Stomach smooth muscle (tissue), 2 donors: ENCODE data around the gene FAM241B.

ENCODE experiments used
- H3K27ac ChIP-seq: one replicate; pipeline ENCODE4 v1.7.0; 2013; ENCODE audit warnings: mild to moderate bottlenecking, low read length, inconsistent platforms
- H3K27me3 ChIP-seq, 2 donors: one replicate each; pipeline ENCODE4 v1.7.0; 2013; ENCODE audit warnings: low read length in 2 of 2; ENCODE audit not compliant: insufficient read depth in 2 of 2, control insufficient read depth in 1 of 2
- H3K36me3 ChIP-seq, 2 donors: one replicate each; pipeline ENCODE4 v1.7.0; 2013; ENCODE audit warnings: low read length in 2 of 2; ENCODE audit not compliant: control insufficient read depth in 2 of 2, insufficient read depth in 2 of 2
- H3K4me1 ChIP-seq: one replicate; pipeline ENCODE4 v1.7.0; 2013; ENCODE audit warnings: low read length; ENCODE audit not compliant: control insufficient read depth, insufficient read depth
- H3K4me3 ChIP-seq, 2 donors: one replicate each; pipeline ENCODE4 v1.7.0; 2013; ENCODE audit warnings: low read length in 2 of 2
- H3K9ac ChIP-seq, 2 donors: one replicate each; pipeline ENCODE4 v1.7.0; 2013; ENCODE audit warnings: low read length in 2 of 2, mild to moderate bottlenecking in 1 of 2
- H3K9me3 ChIP-seq, 2 donors: one replicate each; pipeline ENCODE4 v1.7.0; 2013; ENCODE audit warnings: low read length in 2 of 2; ENCODE audit not compliant: control insufficient read depth in 2 of 2
- donor health status: healthy.
- donor health status: Pancreatic carcinoma.

FAM241B gene

GRCh38 chr10:69643779-69644657, 14.0 kb downstream of the FAM241B start:
- H3K9me3 ChIP-seq: no peaks in the 10 kb centered on the region
- no peak overlapping the region for H3K9ac ChIP-seq
- H3K36me3 ChIP-seq: no peaks in the 10 kb centered on the region
- no peaks in the 10 kb centered on the region for H3K4me1 ChIP-seq
- peaks cover 0 to 7% of the 10 kb centered on the region in 2 donors for H3K27me3 ChIP-seq
- no peak overlapping the region for H3K27ac ChIP-seq
- no peak overlapping the region for H3K4me3 ChIP-seq

- Histone ChIP-seq H3K36me3 (no peaks in the 10 kb centered on the region), H3K27ac (no peak overlapping the region), H3K9ac (no peak overlapping the region), H3K27me3 (peaks cover 0 to 7% of the 10 kb centered on the region in 2 donors), H3K9me3 (no peaks in the 10 kb centered on the region), H3K4me3 (no peak overlapping the region), H3K4me1 (no peaks in the 10 kb centered on the region)
Observed at GRCh38 chr10:69644658-69645295, 14.7 kb downstream of the FAM241B start.

- Histone ChIP-seq H3K4me1 (no peaks in the 10 kb centered on the region), H3K27me3 (peaks cover 0 to 7% of the 10 kb centered on the region in 2 donors), H3K9me3 (no peaks in the 10 kb centered on the region), H3K9ac (no peak overlapping the region), H3K36me3 (no peaks in the 10 kb centered on the region), H3K27ac (no peak overlapping the region), H3K4me3 (no peak overlapping the region)
Observed at GRCh38 chr10:69645296-69646184, 15.5 kb downstream of the FAM241B start.

- no peaks in the 10 kb centered on the region for H3K9me3 ChIP-seq
- no peak overlapping the region for H3K27ac ChIP-seq
- H3K36me3 ChIP-seq: no peaks in the 10 kb centered on the region
- no peak overlapping the region for H3K9ac ChIP-seq
- peaks cover 0 to 4% of the 10 kb centered on the region in 2 donors for H3K27me3 ChIP-seq
- no peak overlapping the region for H3K4me3 ChIP-seq
- H3K4me1 ChIP-seq: no peaks in the 10 kb centered on the region
Observed at GRCh38 chr10:69646185-69647060, 16.4 kb downstream of the FAM241B start.

- no peak overlapping the region for H3K9ac ChIP-seq
- peaks cover 0 to 4% of the 10 kb centered on the region in 2 donors for H3K27me3 ChIP-seq
- H3K9me3 ChIP-seq: no peaks in the 10 kb centered on the region
- H3K27ac ChIP-seq: no peak overlapping the region
- H3K4me1 ChIP-seq: no peaks in the 10 kb centered on the region
- H3K4me3 ChIP-seq: no peak overlapping the region
- H3K36me3 ChIP-seq: no peaks in the 10 kb centered on the region
Observed at GRCh38 chr10:69647126-69647525, 17.1 kb downstream of the FAM241B start.

- peaks cover 0 to 4% of the 10 kb centered on the region in 2 donors for H3K27me3 ChIP-seq
- H3K36me3 ChIP-seq: no peaks in the 10 kb centered on the region
- H3K9ac ChIP-seq: no peak overlapping the region
- H3K4me3 ChIP-seq: no peak overlapping the region
- no peaks in the 10 kb centered on the region for H3K4me1 ChIP-seq
- no peak overlapping the region for H3K27ac ChIP-seq
- H3K9me3 ChIP-seq: no peaks in the 10 kb centered on the region
Observed at GRCh38 chr10:69647819-69648218, 17.8 kb downstream of the FAM241B start.

GRCh38 chr10:69648461-69648860, 18.4 kb downstream of the FAM241B start:
- Histone ChIP-seq H3K27me3 (peaks cover 0 to 4% of the 10 kb centered on the region in 2 donors), H3K9me3 (no peaks in the 10 kb centered on the region), H3K4me3 (no peak overlapping the region), H3K9ac (no peak overlapping the region), H3K4me1 (no peaks in the 10 kb centered on the region), H3K36me3 (no peaks in the 10 kb centered on the region), H3K27ac (no peak overlapping the region)

GRCh38 chr10:69649786-69650550, 19.9 kb downstream of the FAM241B start:
- Histone ChIP-seq H3K9ac (no peak overlapping the region), H3K27ac (no peak overlapping the region), H3K36me3 (no peaks in the 10 kb centered on the region), H3K4me3 (no peak overlapping the region), H3K9me3 (no peaks in the 10 kb centered on the region), H3K4me1 (no peaks in the 10 kb centered on the region), H3K27me3 (no peaks in the 10 kb centered on the region)

- H3K27me3 ChIP-seq: no peaks in the 10 kb centered on the region
- H3K9me3 ChIP-seq: no peaks in the 10 kb centered on the region
- H3K36me3 ChIP-seq: no peaks in the 10 kb centered on the region
- no peak overlapping the region for H3K4me3 ChIP-seq
- no peak overlapping the region for H3K9ac ChIP-seq
- H3K27ac ChIP-seq: no peak overlapping the region
- no peaks in the 10 kb centered on the region for H3K4me1 ChIP-seq
Observed at GRCh38 chr10:69650589-69651261, 20.7 kb downstream of the FAM241B start.
